ENCODE results near the gene RXFP4.

DNA sequence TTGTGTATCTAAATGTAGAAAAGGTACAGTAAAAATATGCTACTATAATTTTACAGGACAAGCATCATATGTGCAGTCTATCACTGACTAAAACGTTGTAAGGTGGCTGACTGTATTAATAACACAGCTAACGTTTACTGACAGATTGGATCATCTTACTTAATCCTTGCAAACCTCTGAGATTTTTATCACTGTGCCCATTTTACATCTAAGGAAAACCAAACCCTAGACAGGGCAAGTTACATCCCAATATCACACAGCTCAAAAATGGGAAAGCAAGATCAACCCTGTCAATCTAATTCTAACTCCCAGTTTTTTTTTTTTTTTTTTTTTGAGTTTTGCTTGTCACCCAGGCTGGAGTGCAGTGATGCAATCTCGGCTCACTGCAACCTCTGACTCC, 22.8 kb upstream of the RXFP4 start:
- TF ChIP-seq YY1 (IDR thresholded peaks at IDR 0.05; ENCODE audit: insufficient read depth, insufficient read length) (no peak), SUZ12 (IDR thresholded peaks at IDR 0.05; ENCODE audit: extremely low read depth, insufficient read depth, insufficient read length) (no peak)

Data from NT2/D1 (cell line).